Naive B cell (primary cell): ENCODE measurements around the gene APBB3. TPM values are rescaled to one million over a fixed set of nuclear protein-coding genes. Genes with fewer than 3 reads are reported as not detected.
A peak's percentile ranks its signal among the peaks of the same experiment; 100 is the strongest.

Experiments
- ATAC-seq, 2 donors: fragments of 150-1000 bp; cut with Tn5 transposase; 2 replicates each; pipeline ENCODE4 v1.10.0; 2021; ENCODE audit warnings: low read depth in 2 of 2, mild to moderate bottlenecking in 2 of 2, moderate library complexity in 2 of 2
- DNase-seq: peaks from one replicate; pipeline ENCODE4 v3.0.0; 2022
- H3K27ac Mint-ChIP-seq, 6 donors: one replicate each; pipeline ENCODE4 v1.8.0; 2020 to 2022; ENCODE audit warnings: mild to moderate bottlenecking in 6 of 6, mixed read lengths in 6 of 6, moderate library complexity in 5 of 6, inconsistent platforms in 2 of 6
- H3K27me3 Mint-ChIP-seq, 3 donors: one replicate each; pipeline ENCODE4 v1.8.0; 2021 to 2022; ENCODE audit warnings: mixed read lengths in 3 of 3, mild to moderate bottlenecking in 1 of 3
- H3K36me3 Mint-ChIP-seq, 2 donors: one replicate each; pipeline ENCODE4 v1.8.0; 2020 to 2022; ENCODE audit warnings: mixed read lengths in 2 of 2, inconsistent platforms in 1 of 2, mild to moderate bottlenecking in 1 of 2
- H3K4me1 Mint-ChIP-seq, 3 donors: one replicate each; pipeline ENCODE4 v1.8.0; 2020 to 2022; ENCODE audit warnings: mixed read lengths in 3 of 3, inconsistent platforms in 1 of 3, mild to moderate bottlenecking in 1 of 3, moderate library complexity in 1 of 3
- H3K4me3 Mint-ChIP-seq, 8 donors: one replicate each; pipeline ENCODE4 v1.8.0; 2020 to 2022; ENCODE audit warnings: mild to moderate bottlenecking in 8 of 8, mixed read lengths in 8 of 8, moderate library complexity in 8 of 8, inconsistent platforms in 2 of 8
- H3K9me3 Mint-ChIP-seq, 7 donors: one replicate each; pipeline ENCODE4 v1.8.0; 2020 to 2022; ENCODE audit warnings: mixed read lengths in 7 of 7, mild to moderate bottlenecking in 5 of 7, inconsistent platforms in 2 of 7, moderate library complexity in 1 of 7
- polyA plus RNA-seq, 6 donors: library from polyadenylated mRNA; unstranded; fragments of 300-500 nt; fragmentation: Illumina TruSeq; gene quantifications; one replicate each; pipeline ENCODE4 v1.2.3, GENCODE V29; 2021; ENCODE audit warnings: low read depth in 6 of 6

APBB3 gene
- polyA plus RNA-seq, 6 donors from 2014 or later: 6.3 to 9.0 (median 7.9) TPM; not detected in 1

DNA sequence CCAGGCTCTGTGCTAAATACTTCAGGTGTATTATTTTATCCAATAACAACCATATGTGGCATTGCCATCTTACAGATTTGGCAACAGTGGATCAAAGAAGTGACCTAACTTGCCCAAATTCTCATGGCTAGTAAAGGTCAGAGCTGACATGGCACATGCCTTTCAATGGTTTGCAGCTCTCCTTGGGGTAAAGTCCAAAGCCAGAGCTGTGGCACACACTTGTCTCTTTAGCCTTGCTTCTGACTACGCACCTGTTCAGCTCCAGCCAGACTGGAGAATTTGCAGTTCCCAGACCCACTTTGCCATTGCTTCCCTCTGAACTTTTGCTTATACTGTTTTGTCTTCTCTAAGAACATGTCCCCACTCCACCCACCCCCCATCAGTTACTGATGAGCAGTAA lies 6.1 kb upstream of the APBB3 start:
- Mint-ChIP-seq H3K4me1 (peaks cover 36 to 40% (median 39%) of the 10 kb centered on the region in 3 donors), H3K4me3 (peak overlapping the region in 2 of 8 donors; percentile 30 to 44), H3K27me3 (no peaks in the 10 kb centered on the region), H3K36me3 (peaks cover 5 to 19% of the 10 kb centered on the region in 2 donors), H3K27ac (peak overlapping the region in 3 of 6 donors; percentile 89 to 94 (median 90)), H3K9me3 (no peaks in the 10 kb centered on the region)
- DNase-seq (no peak), ATAC-seq (no peak)

GRCh38 chr5:140570058-140570457 lies 5.7 kb upstream of the APBB3 start:
- Mint-ChIP-seq H3K4me1 (peaks cover 40 to 45% (median 43%) of the 10 kb centered on the region in 3 donors), H3K9me3 (no peaks in the 10 kb centered on the region), H3K27me3 (no peaks in the 10 kb centered on the region), H3K27ac (peak overlapping the region in 5 of 6 donors; percentile 89 to 97 (median 94)), H3K36me3 (peaks cover 5 to 19% of the 10 kb centered on the region in 2 donors), H3K4me3 (peak overlapping the region in 2 of 8 donors; percentile 30 to 44)
- ATAC-seq (no peak), DNase-seq (no peak)

DNA sequence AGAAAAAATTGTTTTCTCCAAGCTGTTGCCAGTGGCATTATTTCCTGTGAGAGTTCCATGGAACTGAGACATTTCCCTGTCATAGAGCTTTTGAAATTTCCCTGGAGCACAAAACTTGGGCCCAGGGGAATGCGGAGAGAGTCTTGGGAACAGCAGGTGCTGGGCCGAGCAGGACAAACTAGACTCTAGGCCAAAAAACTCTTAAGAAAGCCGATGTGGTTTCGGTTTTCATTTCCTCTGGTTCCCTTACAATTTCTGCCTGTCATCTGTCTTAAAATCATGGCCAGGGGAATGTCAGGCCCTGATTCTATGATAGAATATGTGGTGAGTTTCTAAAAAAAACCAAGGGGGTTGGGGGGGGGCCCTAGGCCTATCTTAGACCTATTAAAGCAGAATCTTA lies 4.8 kb upstream of the APBB3 start:
- peak overlapping the region; percentile 89 to 99 (median 96) for H3K27ac Mint-ChIP-seq
- peaks cover 47 to 53% (median 52%) of the 10 kb centered on the region in 3 donors for H3K4me1 Mint-ChIP-seq
- H3K27me3 Mint-ChIP-seq: no peaks in the 10 kb centered on the region
- ATAC-seq (no peak), DNase-seq (no peak)
- H3K4me3 Mint-ChIP-seq: peak overlapping the region in 7 of 8 donors; percentile 44 to 83 (median 80)
- H3K9me3 Mint-ChIP-seq: no peaks in the 10 kb centered on the region
- H3K36me3 Mint-ChIP-seq: peaks cover 5 to 19% of the 10 kb centered on the region in 2 donors

GRCh38 chr5:140568443-140569063 lies 4.2 kb upstream of the APBB3 start:
- DNase-seq (no peak), ATAC-seq (no peak)
- Mint-ChIP-seq H3K4me3 (peak overlapping the region in 5 of 8 donors; percentile 38 to 81 (median 56)), H3K36me3 (peaks cover 5 to 19% of the 10 kb centered on the region in 2 donors), H3K9me3 (no peaks in the 10 kb centered on the region), H3K27me3 (no peaks in the 10 kb centered on the region), H3K27ac (peak overlapping the region; percentile 89 to 99 (median 96)), H3K4me1 (peaks cover 47 to 59% (median 58%) of the 10 kb centered on the region in 3 donors)

DNA sequence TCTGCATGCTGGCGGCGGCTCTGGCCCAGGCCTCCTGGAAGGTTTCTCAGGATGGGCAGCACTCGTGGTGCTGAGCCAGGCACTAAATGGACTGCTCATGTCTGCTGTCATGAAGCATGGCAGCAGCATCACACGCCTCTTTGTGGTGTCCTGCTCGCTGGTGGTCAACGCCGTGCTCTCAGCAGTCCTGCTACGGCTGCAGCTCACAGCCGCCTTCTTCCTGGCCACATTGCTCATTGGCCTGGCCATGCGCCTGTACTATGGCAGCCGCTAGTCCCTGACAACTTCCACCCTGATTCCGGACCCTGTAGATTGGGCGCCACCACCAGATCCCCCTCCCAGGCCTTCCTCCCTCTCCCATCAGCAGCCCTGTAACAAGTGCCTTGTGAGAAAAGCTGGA lies 3.5 kb upstream of the APBB3 start:
- Mint-ChIP-seq H3K9me3 (no peaks in the 10 kb centered on the region), H3K27ac (peak overlapping the region in 4 of 6 donors; percentile 20 to 89 (median 76)), H3K27me3 (no peaks in the 10 kb centered on the region), H3K36me3 (peaks cover 0 to 19% of the 10 kb centered on the region in 2 donors), H3K4me1 (peaks cover 42 to 66% (median 63%) of the 10 kb centered on the region in 3 donors), H3K4me3 (peak overlapping the region in 4 of 8 donors; percentile 6 to 39 (median 22))
- ATAC-seq (no peak), DNase-seq (no peak)

DNA sequence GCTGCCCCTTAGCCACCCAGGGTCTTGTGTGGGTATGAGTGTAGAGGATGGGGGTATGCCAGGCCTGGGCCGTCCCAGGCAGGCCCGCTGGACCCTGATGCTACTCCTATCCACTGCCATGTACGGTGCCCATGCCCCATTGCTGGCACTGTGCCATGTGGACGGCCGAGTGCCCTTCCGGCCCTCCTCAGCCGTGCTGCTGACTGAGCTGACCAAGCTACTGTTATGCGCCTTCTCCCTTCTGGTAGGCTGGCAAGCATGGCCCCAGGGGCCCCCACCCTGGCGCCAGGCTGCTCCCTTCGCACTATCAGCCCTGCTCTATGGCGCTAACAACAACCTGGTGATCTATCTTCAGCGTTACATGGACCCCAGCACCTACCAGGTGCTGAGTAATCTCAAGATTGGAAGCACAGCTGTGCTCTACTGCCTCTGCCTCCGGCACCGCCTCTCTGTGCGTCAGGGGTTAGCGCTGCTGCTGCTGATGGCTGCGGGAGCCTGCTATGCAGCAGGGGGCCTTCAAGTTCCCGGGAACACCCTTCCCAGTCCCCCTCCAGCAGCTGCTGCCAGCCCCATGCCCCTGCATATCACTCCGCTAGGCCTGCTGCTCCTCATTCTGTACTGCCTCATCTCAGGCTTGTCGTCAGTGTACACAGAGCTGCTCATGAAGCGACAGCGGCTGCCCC lies 2.9 kb upstream of the APBB3 start:
- DNase-seq (no peak), ATAC-seq (no peak)
- H3K36me3 Mint-ChIP-seq: peaks cover 0 to 19% of the 10 kb centered on the region in 2 donors
- no peaks in the 10 kb centered on the region for H3K27me3 Mint-ChIP-seq
- H3K27ac Mint-ChIP-seq: peak overlapping the region in 5 of 6 donors; percentile 20 to 89 (median 68)
- no peaks in the 10 kb centered on the region for H3K9me3 Mint-ChIP-seq
- peak overlapping the region in 4 of 8 donors; percentile 1 to 71 (median 44) for H3K4me3 Mint-ChIP-seq
- peaks cover 46 to 72% (median 68%) of the 10 kb centered on the region in 3 donors for H3K4me1 Mint-ChIP-seq

- Mint-ChIP-seq H3K27ac (peak overlapping the region in 3 of 6 donors; percentile 68 to 89 (median 81)), H3K36me3 (peaks cover 0 to 19% of the 10 kb centered on the region in 2 donors), H3K9me3 (no peaks in the 10 kb centered on the region), H3K27me3 (no peaks in the 10 kb centered on the region), H3K4me3 (peak overlapping the region in 3 of 8 donors; percentile 59 to 71 (median 59)), H3K4me1 (peaks cover 46 to 73% (median 69%) of the 10 kb centered on the region in 3 donors)
- no peak for DNase-seq
- no peak for ATAC-seq
These were observed 2.3 kb upstream of the APBB3 start for GRCh38 chr5:140566665-140567064.

GRCh38 chr5:140565780-140566095 lies 1.3 kb upstream of the APBB3 start:
- peaks cover 0 to 19% of the 10 kb centered on the region in 2 donors for H3K36me3 Mint-ChIP-seq
- peak overlapping the region in 5 of 6 donors; percentile 36 to 99 (median 98) for H3K27ac Mint-ChIP-seq
- H3K27me3 Mint-ChIP-seq: no peaks in the 10 kb centered on the region
- peaks cover 0 to 1% (median 0%) of the 10 kb centered on the region in 7 donors for H3K9me3 Mint-ChIP-seq
- H3K4me1 Mint-ChIP-seq: peaks cover 46 to 79% (median 76%) of the 10 kb centered on the region in 3 donors
- H3K4me3 Mint-ChIP-seq: peak overlapping the region in 7 of 8 donors; percentile 92 to 98 (median 95)
- no peak for DNase-seq
- no peak for ATAC-seq

DNA sequence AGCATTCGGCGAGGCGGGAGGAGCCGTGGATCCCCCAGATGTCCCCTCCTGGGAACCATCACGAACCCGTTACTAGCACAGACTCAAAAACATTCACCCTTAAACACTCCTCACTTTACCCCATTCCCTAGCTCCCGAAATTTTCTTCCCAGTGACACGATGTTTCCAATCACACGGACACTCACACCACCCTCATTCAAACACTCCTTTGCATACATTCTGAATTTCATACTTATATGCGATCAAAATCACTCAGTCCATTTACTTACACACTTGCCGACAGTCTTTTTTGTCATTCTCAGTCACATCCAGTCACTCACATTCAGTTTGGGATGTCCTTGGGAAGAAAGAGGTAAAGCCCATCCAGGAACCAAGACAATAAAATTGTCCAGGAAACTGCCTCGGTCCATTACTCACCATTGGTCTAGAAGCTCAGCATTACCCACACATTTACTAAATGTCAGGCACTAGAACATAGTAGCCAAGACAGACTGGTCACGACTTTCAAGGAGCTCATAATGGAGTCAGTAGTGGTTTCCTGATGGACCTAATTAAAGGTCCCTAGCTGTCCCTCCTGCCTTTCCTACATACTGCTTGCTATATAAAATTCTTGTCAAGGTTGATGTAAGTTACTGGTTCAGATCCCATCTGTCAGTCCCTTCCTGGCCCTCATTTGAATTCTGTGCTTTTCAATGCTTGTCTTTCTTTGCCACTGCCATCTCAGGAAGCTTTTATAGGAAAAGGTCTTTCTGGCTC lies 804 bp upstream of the APBB3 start:
- Mint-ChIP-seq H3K4me1 (peaks cover 47 to 79% (median 72%) of the 10 kb centered on the region in 3 donors), H3K4me3 (peak overlapping the region; percentile 92 to 98 (median 96)), H3K36me3 (peaks cover 0 to 19% of the 10 kb centered on the region in 2 donors), H3K9me3 (peaks cover 0 to 1% (median 0%) of the 10 kb centered on the region in 7 donors), H3K27ac (peak overlapping the region; percentile 96 to 99 (median 98)), H3K27me3 (no peaks in the 10 kb centered on the region)
- DNase-seq: no peak
- ATAC-seq: no peak

- peaks cover 46 to 62% (median 56%) of the 10 kb centered on the region in 3 donors for H3K4me1 Mint-ChIP-seq
- DNase-seq: no peak
These were observed 802 bp downstream of the APBB3 start for GRCh38 chr5:140563596-140563995.

DNA sequence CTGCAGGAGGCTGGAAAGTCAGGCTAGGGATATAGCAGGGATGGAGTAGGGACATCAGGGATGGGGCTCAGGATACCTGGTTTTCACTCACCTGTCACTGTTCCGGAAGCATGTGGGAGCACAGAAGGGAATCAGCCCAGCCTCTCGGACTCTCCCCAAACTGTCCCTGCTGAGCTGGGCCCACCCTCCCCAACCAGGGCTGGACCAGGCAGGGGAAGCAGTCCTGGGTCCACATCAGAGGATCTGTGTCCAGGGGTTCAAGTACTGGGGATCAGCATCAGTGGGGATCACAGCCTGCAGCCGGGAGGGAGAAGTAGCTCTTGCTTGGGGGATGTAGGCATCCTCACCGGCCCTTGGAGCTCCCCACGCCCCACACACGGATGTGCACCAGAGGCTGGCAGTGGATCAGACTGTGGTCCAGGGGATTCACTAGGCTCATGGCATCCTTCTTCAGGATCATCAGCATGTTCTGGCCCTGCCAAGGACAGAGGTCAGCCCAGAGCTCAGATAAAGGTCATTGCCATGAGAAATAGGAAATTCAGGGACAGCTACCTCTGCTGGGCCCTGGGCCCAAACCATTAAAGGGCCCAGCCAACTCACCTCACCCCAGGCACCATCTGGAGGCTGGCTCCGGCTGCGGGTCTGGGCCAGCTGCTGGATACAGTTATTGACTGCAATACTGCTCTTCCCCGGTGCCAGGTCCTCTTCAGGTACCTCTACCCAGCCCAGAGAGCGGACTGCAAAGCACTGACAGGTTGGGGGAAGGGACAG lies 2.5 kb downstream of the APBB3 start:
- peak overlapping the region in 2 of 6 donors; percentile 45 to 84 for H3K27ac Mint-ChIP-seq
- peaks cover 0 to 4% of the 10 kb centered on the region in 2 donors for H3K36me3 Mint-ChIP-seq
- H3K4me1 Mint-ChIP-seq: peaks cover 44 to 60% (median 58%) of the 10 kb centered on the region in 3 donors
- DNase-seq: no peak
- ATAC-seq: no peak
- H3K4me3 Mint-ChIP-seq: peak overlapping the region in 2 of 8 donors; percentile 53 to 92
- H3K27me3 Mint-ChIP-seq: no peaks in the 10 kb centered on the region
- H3K9me3 Mint-ChIP-seq: peaks cover 0 to 1% (median 0%) of the 10 kb centered on the region in 7 donors

More at GRCh38 chr5:140563596-140563995, 802 bp downstream of the APBB3 start:
- Mint-ChIP-seq H3K9me3 (peaks cover 0 to 1% (median 0%) of the 10 kb centered on the region in 7 donors), H3K36me3 (peaks cover 0 to 19% of the 10 kb centered on the region in 2 donors), H3K27me3 (no peaks in the 10 kb centered on the region), H3K4me3 (peak overlapping the region; percentile 92 to 98 (median 96)), H3K27ac (peak overlapping the region; percentile 95 to 99 (median 98))
- no peak for ATAC-seq

- no peak for DNase-seq
- H3K4me1 Mint-ChIP-seq: peaks cover 47 to 69% (median 65%) of the 10 kb centered on the region in 3 donors
These were observed 4.2 kb downstream of the APBB3 start for GRCh38 chr5:140560227-140560626.

More at GRCh38 chr5:140560227-140560626, 4.2 kb downstream of the APBB3 start:
- ATAC-seq: no peak
- H3K27ac Mint-ChIP-seq: no peak overlapping the region
- no peaks in the 10 kb centered on the region for H3K27me3 Mint-ChIP-seq
- peaks cover 0 to 1% (median 0%) of the 10 kb centered on the region in 7 donors for H3K9me3 Mint-ChIP-seq
- H3K36me3 Mint-ChIP-seq: no peaks in the 10 kb centered on the region
- H3K4me3 Mint-ChIP-seq: peak overlapping the region in 2 of 8 donors; percentile 35 to 44
